Fibroblast of the aortic adventitia (primary cell): Measurements from ENCODE around the gene ANXA11. TPM values are rescaled to one million over a fixed set of nuclear protein-coding genes. Genes with fewer than 3 reads are reported as not detected.
"Not testable (repeated sequence)": the region's sequence is repeated elsewhere in the genome, so short reads cannot be mapped to it uniquely, and the experiment has no call there.

Experiments used
- DNase-seq: peaks from one replicate; pipeline ENCODE4 v3.0.0-alpha.2; 2010; ENCODE audit warnings: low read depth
- H3K4me3 ChIP-seq: 2 replicates; pipeline ENCODE4 v1.5.1; 2011; ENCODE audit warnings: low read depth, mild to moderate bottlenecking, control low read depth, low read length, moderate library complexity
- total RNA-seq: library from RNA; depleted of rRNA; stranded (reverse); fragments of >200 nt; gene quantifications from 2 replicates; pipeline ENCODE4 v1.2.3, GENCODE V29; 2012; ENCODE audit warnings: low replicate concordance
- TF ChIP-seq, protein P1 (sequence below): IDR thresholded peaks from 2 replicates; pipeline ENCODE4 v1.5.1; 2011; ENCODE audit warnings: mild to moderate bottlenecking, low read length, control low read depth, inconsistent platforms; ENCODE audit not compliant: insufficient read depth

The ANXA11 gene
- total RNA-seq = 51.1 and 153 TPM in 2 replicates

DNA sequence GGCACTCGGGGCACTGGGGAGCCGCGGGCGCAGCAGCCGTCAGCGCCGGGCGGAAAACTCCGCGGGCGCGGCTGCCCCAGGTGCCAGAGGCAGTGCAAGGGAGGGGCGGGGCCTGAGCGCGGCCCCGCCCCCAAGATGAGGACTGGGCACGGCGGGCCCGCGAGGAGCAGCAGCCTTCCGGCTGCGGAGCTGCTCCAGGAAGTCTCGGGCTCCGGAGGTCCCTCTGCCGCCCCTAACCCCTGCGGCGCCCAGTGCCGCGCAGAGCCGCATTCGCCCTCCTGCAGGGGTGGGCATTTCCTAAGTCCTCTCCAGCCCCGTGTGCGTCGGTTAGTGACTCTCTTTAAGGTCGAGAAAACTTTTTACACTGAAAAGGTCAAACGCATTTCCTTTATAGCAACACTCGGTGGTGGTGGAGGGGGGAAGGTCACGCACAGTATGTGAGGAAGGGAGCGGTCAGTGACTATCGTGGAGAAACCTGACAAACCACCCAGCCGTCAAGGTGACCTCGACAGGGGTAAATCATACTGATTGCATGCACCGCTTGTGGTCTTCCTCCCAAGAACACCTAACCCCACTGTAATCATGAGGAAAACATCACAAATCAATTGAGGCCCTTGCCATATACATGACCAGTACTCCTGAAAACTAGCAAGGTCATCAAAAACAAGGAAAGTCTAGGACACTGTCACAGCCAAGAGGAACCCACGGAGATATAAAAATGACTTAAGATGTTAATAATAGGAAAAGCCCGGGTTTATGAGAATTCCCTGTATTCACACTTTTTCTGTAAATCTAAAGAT is at the start of gene ANXA11:
Gene ANXA11, minus strand, starts transcription at position 61 of the 800 bp plus-strand sequence. CDS start 32,676 bp downstream, outside the sequence.
- peak; percentile 66 for DNase-seq
- TF ChIP-seq, protein P1, sequence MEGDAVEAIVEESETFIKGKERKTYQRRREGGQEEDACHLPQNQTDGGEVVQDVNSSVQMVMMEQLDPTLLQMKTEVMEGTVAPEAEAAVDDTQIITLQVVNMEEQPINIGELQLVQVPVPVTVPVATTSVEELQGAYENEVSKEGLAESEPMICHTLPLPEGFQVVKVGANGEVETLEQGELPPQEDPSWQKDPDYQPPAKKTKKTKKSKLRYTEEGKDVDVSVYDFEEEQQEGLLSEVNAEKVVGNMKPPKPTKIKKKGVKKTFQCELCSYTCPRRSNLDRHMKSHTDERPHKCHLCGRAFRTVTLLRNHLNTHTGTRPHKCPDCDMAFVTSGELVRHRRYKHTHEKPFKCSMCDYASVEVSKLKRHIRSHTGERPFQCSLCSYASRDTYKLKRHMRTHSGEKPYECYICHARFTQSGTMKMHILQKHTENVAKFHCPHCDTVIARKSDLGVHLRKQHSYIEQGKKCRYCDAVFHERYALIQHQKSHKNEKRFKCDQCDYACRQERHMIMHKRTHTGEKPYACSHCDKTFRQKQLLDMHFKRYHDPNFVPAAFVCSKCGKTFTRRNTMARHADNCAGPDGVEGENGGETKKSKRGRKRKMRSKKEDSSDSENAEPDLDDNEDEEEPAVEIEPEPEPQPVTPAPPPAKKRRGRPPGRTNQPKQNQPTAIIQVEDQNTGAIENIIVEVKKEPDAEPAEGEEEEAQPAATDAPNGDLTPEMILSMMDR = no peak
- H3K4me3 ChIP-seq = peak within 1 kb of the TSS; percentile 91

DNA sequence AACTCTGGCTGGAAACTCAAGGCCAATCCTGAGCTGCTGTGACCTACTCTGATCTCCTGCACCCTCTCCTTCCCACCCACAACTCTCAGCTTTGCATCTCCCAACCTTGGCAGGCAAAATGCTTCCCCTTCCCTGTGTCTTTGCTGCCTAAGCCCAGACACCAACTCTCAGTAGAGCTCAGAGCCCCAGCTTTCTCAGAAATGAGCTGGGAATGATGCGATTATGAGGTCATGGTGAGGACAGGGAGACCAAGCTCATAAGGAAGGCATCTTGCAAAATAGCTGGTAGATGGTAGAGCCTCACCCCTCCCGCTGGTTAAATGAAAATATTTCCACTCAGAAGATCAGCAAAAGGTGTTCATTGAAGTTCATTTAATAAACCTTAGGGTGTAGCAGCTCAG is 49.4 kb upstream of the ANXA11 start:
- not testable (repeated sequence) for H3K4me3 ChIP-seq, DNase-seq

DNA sequence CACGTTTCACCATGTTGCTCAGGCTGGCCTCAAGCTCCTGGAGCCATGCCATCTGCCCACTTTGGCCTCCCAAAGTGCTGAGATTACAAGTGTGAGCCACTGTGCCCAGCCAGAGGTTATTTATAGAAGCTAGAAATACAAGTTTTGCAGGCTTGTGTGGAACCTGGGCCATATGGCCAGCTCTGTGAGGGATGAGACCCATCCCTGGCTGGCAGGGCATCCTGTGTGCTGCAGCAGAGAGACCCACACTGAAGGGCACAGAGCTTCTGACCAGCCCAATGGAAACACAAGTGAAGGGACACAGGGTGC is 48.6 kb upstream of the ANXA11 start:
- not testable (repeated sequence) for DNase-seq, H3K4me3 ChIP-seq

DNA sequence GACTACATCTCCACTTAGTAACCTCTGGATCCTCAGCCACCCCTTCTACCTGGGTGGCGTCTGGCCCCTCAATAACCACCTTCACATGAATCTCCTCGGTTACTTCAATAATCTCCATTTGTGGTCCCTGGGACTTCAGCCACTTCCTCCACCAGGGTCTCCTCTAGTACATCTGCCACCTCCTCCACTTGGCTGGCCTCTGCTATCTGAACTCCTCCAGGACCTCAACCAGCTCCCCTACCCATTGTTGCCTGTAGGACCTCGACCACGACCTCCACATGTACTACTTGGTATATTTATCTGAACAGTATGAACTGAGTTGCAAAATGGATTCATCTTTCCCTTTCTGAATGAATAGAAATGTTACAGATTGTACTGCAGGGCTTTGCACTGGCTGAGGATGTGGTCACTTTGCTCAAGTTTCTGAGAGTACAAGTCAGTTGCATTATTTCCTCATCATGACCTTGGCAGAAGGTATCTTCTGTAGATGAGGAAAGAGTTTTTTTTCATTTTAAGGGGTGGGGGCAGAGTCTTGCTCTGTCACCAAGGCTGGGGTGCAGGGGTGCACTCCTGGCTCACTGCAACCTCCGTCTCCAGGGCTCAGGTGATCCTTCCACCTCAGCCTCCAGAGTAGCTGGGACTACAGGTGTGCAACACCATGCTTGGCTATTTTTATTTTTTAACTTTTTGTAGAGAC is 48.1 kb upstream of the ANXA11 start:
- no peak overlapping the region for H3K4me3 ChIP-seq
- no peak for DNase-seq
- TF ChIP-seq, protein P1 = no peak

DNA sequence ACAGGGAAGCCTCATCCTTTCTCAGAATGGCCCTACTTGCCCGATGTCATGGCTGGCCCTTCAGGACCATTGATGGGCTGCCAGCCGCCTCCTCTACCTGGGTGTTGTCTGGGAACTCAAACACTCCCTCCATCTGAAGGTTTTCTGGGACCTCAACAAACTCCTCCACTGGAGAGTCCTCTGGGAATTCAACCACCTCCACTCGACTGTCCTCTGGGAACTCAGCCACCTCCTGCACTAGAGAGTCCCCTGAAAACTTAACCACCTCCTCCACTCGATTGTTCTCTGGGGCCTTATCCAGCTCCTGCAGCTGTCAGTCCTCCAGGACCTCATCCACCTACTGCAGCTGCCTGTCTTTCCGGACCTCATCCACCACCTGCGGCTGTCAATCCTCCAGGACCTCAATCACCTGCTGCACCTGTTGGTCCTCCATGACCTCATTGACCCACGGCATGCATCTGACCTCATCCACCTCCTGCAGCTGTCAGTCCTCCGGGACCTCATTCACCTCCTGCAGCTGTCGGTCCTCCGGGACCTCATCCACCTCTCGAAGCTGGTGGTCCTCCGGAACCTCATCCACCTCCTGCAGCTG is 47.1 kb upstream of the ANXA11 start:
- H3K4me3 ChIP-seq = no peak overlapping the region
- TF ChIP-seq, protein P1 = no peak
- no peak for DNase-seq

DNA sequence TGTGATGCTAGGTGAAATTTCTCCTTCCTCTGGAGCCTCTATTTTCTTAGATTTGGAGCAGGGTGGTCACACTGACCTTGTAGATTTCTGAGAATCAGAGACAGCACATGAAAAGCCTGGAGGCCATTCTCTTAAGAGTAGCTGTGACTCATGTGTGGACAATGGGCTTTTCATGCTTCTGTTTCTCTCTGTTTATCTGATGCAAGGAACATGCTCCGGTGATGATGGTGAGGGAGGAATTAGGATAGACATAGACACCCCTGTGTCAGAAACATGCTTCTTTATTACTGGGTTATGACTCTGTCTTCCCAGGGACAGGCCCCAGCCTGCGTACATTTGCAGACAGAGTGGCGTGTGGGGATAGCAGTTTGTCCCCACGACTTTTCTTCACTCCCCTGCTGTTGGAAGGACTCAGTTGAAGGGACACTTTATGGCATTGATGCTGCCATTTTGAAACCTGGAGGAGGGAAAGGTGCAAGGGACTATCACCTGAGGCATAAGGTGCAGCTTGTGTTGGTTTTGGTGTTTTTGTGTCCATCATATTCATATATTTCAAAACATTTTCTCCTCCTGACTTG is 46.5 kb upstream of the ANXA11 start:
- not testable (repeated sequence) for H3K4me3 ChIP-seq, DNase-seq

DNA sequence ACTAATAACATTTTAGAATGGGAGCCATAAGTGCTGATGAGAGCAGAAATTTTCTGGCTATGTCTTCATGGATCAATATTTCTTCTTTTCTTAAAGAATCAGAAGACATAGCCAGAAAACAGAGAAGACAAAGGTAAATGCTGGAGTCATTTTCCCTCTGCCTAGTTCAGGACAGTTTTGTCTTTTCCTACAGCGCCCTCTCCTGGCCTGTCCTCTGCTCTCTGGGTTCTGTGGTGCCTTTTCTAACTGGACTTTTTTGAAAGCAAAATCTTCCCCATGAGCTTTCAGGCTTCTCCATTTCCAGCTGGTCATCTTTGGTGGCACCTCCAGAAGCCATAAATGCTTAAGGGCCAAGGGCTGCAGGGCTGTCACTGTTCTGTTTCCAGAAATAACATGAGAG is 45.1 kb upstream of the ANXA11 start:
- DNase-seq, H3K4me3 ChIP-seq: not testable (repeated sequence)

DNA sequence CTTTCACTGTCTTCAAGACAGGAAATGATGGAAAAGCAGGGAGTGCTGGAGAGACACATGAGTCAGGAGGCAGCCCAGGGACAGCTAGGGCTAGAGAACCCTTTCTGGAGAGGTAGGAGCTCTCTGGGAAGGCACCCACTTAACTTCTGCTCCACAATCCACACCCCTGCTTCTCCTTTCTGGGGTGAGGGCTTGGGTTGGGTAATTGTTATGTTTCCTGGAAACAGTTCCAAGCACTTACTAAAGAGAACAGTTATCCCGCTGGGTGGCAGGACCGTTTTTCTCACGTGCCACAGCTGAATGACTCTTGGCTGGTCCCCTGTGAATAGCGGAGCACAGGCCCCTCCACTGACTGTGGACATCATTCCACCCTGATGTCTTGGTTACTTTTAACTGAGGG is 44.6 kb upstream of the ANXA11 start:
- H3K4me3 ChIP-seq, DNase-seq: not testable (repeated sequence)

DNA sequence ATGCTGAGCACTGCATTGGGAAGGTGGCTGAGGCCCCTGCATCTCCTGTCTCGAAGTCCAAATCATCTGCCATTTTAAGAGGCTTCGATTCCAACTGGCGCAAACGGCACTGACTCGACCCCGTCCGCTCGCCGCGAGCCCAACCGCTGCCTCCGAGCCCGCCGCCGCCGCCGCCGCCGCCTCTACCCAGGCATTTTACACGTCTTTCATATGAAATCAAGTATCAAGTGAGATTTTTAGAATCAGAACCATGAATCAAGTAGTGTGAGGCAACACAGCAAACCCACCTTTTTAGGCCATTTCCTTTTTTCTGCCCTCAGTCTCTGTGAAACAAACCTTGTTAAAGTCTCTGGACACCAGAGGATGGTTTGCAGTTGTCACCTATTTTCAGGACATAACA is 42.3 kb upstream of the ANXA11 start:
- DNase-seq, H3K4me3 ChIP-seq: not testable (repeated sequence)

DNA sequence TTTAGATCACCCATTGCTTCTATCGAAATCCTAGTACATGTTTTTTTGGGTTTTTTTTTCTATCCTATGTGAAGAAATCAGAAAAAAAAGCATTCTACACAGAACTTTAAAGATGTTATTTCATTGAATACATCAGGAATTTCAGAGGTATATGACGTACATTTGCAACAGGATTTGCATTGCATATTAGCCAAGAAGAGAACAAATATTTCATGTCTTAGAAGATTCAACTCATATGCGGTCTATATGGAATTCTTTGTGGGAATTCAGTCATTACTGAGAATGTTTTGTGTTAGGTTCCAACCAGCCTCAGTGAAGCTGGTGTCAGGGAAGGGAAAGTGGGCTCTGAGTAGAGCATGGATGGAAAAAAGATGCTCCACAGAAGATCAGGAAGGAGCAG is 39.0 kb upstream of the ANXA11 start:
- not testable (repeated sequence) for DNase-seq, H3K4me3 ChIP-seq

DNA sequence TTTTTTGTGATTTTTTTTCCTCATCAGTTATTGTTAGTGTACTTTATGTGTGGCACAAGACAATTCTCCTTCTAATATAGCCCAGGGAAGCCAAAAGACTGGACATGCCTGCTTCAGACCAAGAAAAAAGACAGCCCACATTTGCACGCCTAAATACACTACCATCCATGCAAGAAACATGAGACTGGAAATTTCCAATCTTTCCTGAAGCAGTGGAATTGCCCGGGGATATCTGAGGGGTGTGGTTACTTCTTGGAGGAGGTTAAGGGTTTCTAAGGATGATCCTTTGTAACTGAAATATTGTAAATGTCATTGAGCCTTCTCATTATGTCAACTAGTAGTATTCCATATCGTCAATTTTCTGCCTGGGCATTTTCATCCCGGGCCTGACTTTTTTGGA is 37.0 kb upstream of the ANXA11 start:
- not testable (repeated sequence) for H3K4me3 ChIP-seq, DNase-seq

DNA sequence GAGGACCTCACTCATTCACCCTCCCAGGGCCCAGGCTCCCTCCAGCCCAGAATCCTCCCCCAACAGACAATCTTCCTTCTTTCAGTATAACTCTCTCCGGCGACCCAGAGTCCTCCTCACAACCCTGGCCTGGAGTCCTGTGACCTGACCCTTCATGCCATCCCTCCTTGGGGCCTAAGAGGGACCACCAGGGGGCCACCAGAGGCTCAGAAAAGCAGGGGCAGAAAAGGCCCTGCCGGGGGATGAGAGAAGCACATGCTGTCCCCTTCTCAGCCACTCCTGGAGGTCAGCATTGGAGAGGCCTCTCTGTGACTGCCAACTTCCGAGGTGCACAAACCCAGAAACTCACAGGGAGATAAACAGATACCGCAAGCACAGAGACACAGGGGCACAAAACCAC is 31.1 kb upstream of the ANXA11 start:
- DNase-seq, H3K4me3 ChIP-seq: not testable (repeated sequence)

DNA sequence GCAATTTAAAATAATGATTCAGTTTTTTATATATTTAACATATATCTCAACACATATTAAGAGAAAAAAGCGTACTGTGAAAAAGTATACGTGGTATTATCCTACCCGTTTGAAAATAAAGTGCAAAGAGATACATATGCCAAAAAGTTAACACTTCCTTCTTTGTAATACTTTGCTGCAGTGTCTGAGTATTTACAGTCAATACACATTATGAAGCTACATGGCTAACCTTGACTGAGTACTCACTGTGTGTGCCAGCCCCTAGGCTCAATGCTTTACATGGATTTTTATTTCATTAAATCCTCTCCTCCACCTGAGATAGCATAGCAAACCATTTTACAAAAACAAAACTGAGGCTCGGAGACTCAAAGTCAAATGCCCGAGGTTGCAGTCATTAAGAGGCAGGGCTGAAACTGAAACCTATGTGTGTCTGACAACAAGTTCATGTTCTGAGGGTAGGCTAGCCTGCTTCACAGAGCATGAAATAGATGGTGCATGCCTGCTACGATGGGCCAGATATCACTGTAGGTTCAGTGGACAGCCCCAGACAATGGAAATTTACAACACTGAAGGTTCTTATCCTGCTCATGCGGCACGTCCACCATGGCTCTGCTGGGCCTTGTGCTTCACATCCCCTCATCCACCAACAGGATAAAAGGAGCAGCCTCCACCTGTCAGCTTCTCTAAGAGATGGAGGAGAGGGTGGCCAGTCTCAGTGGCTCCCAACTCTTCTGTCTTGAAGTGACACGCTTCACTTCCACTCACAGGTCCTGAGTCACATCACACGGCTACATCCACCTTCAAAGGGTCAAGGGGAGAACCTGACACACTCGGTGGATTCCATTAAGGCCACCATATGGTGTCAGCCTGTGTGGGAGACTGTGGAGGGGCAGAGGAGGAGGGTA is 29.2 kb upstream of the ANXA11 start:
- not testable (repeated sequence) for DNase-seq, H3K4me3 ChIP-seq

DNA sequence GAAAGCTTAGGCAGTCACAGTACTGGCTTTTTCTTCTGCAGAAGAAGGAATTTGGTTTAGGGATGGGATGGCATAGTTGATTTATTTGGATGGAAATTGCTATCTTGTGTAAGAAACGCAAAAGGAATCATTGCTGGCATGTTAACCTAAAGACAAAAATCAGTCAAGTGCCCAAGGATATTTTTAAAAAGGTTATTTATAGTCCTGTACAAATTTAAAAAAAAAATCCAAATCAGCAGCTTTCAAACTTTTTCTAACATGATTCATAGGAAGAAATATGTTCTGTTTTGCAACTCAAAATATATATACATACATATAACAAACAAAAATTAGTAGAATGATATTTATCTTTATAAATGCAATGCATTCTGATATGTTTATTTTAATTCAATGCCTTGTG is 28.5 kb upstream of the ANXA11 start:
- H3K4me3 ChIP-seq = not testable (repeated sequence)

More for the DNA sequence above, 28.5 kb upstream of the ANXA11 start:
- not testable (repeated sequence) for DNase-seq
